Measurements from ENCODE around the gene SLC16A8. TPM values are rescaled to one million over a fixed set of nuclear protein-coding genes. Genes with fewer than 3 reads are reported as not detected.

Gene SLC16A8
- total and polyA plus RNA-seq, 10 of the 15 experiments (the other 5 are each of a cell fraction or from before 2014, with no cell fraction given): not detected

DNA sequence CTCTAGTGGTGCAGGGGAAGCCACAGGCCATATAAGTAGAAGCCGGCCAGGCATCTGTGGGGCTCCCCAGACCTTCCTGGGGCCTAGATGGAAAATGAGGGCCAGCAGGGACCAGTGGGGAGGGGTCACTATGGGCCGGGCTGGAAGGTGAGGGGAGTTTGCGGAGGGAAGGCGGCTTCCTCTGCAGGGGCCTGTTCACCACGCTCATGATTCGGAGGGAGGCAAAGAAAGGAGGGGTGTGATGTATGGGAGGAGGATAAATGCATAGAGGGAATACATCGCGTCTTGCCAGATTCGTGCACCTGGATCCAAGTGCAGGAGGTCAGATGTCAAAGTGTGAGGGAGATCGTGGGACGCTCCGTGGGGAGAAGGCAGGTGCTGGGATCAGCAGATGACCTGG lies 6.9 kb downstream of the SLC16A8 start (continued):
- TF ChIP-seq, protein P1, sequence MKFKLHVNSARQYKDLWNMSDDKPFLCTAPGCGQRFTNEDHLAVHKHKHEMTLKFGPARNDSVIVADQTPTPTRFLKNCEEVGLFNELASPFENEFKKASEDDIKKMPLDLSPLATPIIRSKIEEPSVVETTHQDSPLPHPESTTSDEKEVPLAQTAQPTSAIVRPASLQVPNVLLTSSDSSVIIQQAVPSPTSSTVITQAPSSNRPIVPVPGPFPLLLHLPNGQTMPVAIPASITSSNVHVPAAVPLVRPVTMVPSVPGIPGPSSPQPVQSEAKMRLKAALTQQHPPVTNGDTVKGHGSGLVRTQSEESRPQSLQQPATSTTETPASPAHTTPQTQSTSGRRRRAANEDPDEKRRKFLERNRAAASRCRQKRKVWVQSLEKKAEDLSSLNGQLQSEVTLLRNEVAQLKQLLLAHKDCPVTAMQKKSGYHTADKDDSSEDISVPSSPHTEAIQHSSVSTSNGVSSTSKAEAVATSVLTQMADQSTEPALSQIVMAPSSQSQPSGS (IDR thresholded peaks at IDR 0.05; ENCODE audit: low read length): no peak
- TF ChIP-seq KAT2A (conservative IDR thresholded peaks at IDR 0.05; ENCODE audit: control insufficient read depth, low read depth, low read length) (no peak), WRNIP1 (IDR thresholded peaks at IDR 0.05; ENCODE audit: borderline replicate concordance, low read depth, low read length) (no peak), CREM (IDR thresholded peaks at IDR 0.05; ENCODE audit: low read depth) (no peak)
- TF ChIP-seq, protein P2, sequence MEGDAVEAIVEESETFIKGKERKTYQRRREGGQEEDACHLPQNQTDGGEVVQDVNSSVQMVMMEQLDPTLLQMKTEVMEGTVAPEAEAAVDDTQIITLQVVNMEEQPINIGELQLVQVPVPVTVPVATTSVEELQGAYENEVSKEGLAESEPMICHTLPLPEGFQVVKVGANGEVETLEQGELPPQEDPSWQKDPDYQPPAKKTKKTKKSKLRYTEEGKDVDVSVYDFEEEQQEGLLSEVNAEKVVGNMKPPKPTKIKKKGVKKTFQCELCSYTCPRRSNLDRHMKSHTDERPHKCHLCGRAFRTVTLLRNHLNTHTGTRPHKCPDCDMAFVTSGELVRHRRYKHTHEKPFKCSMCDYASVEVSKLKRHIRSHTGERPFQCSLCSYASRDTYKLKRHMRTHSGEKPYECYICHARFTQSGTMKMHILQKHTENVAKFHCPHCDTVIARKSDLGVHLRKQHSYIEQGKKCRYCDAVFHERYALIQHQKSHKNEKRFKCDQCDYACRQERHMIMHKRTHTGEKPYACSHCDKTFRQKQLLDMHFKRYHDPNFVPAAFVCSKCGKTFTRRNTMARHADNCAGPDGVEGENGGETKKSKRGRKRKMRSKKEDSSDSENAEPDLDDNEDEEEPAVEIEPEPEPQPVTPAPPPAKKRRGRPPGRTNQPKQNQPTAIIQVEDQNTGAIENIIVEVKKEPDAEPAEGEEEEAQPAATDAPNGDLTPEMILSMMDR (IDR thresholded peaks at IDR 0.05 in 2 of 3, conservative IDR thresholded peaks at IDR 0.05 in 1 of 3; ENCODE audit: control insufficient read depth in 2 of 3, extremely low read depth in 1 of 3, insufficient read depth in 1 of 3, low read depth in 3 of 3, low read length in 3 of 3): no peak

DNA sequence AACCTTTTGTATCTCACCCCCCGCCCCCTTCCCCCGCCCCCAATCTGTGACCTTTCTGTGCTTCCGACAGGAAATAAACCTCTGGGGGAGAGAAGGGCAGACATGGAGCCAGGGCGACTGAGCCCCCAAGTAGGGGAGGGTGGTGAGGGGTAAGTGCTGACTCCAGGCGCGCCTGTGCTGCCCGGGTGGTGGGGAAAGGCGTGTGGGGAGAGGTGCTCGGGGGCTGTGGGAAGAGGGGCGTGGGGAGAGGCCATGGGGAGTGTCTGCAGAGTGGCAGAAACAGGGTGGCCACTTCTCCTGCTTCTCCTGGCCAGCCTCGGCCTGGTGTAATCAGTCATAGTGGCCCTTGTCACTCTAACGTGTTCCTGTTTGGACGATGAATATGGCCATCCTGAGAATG lies 8.0 kb downstream of the SLC16A8 start:
- Histone ChIP-seq H3K36me3 (ENCODE audit: control insufficient read depth in 2 of 2, insufficient read depth in 2 of 2, low read length in 1 of 2) (no peaks in the 10 kb centered on the region), H3K4me2 (ENCODE audit: control insufficient read depth, insufficient read depth) (no peak overlapping the region), H3K27ac (ENCODE audit: control insufficient read depth, insufficient read depth) (no peak overlapping the region), H4K20me1 (ENCODE audit: control insufficient read depth, insufficient read depth) (no peaks in the 10 kb centered on the region), H3K9ac (ENCODE audit: control insufficient read depth, insufficient read depth, low read length) (no peak overlapping the region), H3K4me1 (ENCODE audit: control insufficient read depth, insufficient read depth, low read length) (no peaks in the 10 kb centered on the region), H3K9me3 (replicated peaks; ENCODE audit: control insufficient read depth, insufficient read depth, low read length) (no peaks in the 10 kb centered on the region), H3K27me3 (replicated peaks in 1 of 2; ENCODE audit: control insufficient read depth in 2 of 2, insufficient read depth in 2 of 2, low read length in 1 of 2) (no peaks in the 10 kb centered on the region; a peak in 2 of 4 replicates), H3K4me3 (no peak overlapping the region), H2AFZ (ENCODE audit: control insufficient read depth, low read depth, low read length) (no peak overlapping the region), H3K79me2 (ENCODE audit: control insufficient read depth, insufficient read depth, low read length) (no peaks in the 10 kb centered on the region)
- DNase-seq (ENCODE audit: low read depth, low spot score) (no peak), FAIRE-seq (no peak), ATAC-seq (no peak)
- RAD21 ChIA-PET (ENCODE audit: unreplicated experiment): no interaction called here
- 65% methylated on average over 3 of the region's 13 CpGs for WGBS (ENCODE audit: insufficient coverage, insufficient replicate concordance, low lambda C conversion rate, missing lambda C conversion rate)
- CTCF ChIA-PET: no interaction called here
- SMC1A ChIA-PET (ENCODE audit: uncharacterized antibody, unreplicated experiment): no interaction called here
- in situ Hi-C loops (cut with MboI): no loop called here
- no peak for TF ChIP-seq BHLHE40 (IDR thresholded peaks at IDR 0.05; ENCODE audit: borderline replicate concordance in 1 of 2, low read depth in 2 of 2, low read length in 1 of 2)
- BruUV-seq (replicated peaks): no TSS peak
- intact Hi-C loops (cut with micrococcal nuclease; ENCODE audit: unreplicated experiment): no loop called here
- POLR2A ChIA-PET: no interaction called here

Data from GM12878 (cell line).